ENCODE data around the gene RPN2. TPM values are rescaled to one million over a fixed set of nuclear protein-coding genes. Genes with fewer than 3 reads are reported as not detected.

The RPN2 gene
- total RNA-seq, 1 donor from 2014 or later, result 237 TPM

DNA sequence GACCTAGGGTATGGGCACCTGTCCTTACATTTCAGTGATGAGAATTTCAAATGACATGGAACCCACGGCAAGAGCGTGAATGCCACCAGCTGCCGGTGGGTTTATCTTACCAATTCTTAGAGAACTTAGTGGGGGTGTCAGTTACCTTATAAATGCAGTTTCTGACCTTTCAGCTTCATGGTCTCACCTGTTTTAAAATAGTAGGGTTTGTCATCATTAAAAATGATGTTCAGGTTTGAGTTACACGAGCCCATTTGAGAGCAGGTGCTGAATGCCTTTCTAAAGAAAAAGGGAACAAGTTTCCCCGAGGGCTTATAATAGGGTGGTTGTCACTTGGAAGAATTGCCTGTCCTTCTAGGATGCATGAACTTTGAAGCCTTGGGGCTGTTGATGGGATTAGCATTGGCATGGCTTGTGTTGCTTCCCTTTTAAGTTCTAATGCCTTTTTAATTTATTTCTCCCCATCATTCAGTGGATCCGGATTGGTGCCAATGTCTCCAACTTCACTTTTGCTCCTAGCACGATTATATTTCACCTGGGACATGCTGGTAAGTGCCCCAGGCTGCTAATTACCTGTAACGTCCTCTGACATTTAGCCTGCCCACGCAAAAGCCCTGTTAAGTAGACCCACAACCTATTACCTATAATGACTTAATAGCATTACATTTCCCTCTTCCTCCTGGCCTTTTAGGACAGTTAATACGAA is 54.6 kb downstream of the RPN2 start:
- DNase-seq (ENCODE audit: low read depth), result no peak
- no peaks in the 10 kb centered on the region for H3K27me3 ChIP-seq (ENCODE audit: control insufficient read depth, insufficient read depth, low read length)
- TF ChIP-seq, protein P1, sequence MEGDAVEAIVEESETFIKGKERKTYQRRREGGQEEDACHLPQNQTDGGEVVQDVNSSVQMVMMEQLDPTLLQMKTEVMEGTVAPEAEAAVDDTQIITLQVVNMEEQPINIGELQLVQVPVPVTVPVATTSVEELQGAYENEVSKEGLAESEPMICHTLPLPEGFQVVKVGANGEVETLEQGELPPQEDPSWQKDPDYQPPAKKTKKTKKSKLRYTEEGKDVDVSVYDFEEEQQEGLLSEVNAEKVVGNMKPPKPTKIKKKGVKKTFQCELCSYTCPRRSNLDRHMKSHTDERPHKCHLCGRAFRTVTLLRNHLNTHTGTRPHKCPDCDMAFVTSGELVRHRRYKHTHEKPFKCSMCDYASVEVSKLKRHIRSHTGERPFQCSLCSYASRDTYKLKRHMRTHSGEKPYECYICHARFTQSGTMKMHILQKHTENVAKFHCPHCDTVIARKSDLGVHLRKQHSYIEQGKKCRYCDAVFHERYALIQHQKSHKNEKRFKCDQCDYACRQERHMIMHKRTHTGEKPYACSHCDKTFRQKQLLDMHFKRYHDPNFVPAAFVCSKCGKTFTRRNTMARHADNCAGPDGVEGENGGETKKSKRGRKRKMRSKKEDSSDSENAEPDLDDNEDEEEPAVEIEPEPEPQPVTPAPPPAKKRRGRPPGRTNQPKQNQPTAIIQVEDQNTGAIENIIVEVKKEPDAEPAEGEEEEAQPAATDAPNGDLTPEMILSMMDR (IDR thresholded peaks at IDR 0.05; ENCODE audit: insufficient read depth, low read length, poor library complexity, severe bottlenecking), result no peak
- no peak overlapping the region for H3K4me3 ChIP-seq (ENCODE audit: low read depth, low read length)
- H3K36me3 ChIP-seq (ENCODE audit: control insufficient read depth, insufficient read depth, low read length), result peaks cover 3% of the 10 kb centered on the region

DNA sequence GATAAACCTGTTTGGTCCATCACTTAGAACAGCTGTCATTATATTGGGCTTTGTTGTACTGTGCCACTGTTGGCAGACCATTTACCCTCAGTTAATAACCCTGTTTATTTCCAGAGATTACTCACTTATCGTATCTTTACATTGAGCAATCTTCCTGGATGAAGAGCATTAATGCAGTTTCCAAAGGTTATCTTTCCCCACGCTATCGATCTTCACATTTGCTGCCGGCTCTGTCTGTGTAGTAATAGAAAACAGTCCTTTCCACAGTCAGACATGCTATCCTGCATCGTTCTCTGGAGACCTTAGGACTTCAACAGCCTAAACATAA is 55.1 kb downstream of the RPN2 start:
- Histone ChIP-seq H3K36me3 (ENCODE audit: control insufficient read depth, insufficient read depth, low read length) (peaks cover 3% of the 10 kb centered on the region), H3K27me3 (ENCODE audit: control insufficient read depth, insufficient read depth, low read length) (no peaks in the 10 kb centered on the region), H3K4me3 (ENCODE audit: low read depth, low read length) (no peak overlapping the region)
- DNase-seq (ENCODE audit: low read depth), result no peak
- TF ChIP-seq, protein P1 (IDR thresholded peaks at IDR 0.05; ENCODE audit: insufficient read depth, low read length, poor library complexity, severe bottlenecking), result no peak

GRCh38 chr20:37235065-37235464 is 55.9 kb downstream of the RPN2 start:
- TF ChIP-seq, protein P1 (IDR thresholded peaks at IDR 0.05; ENCODE audit: insufficient read depth, low read length, poor library complexity, severe bottlenecking), result no peak
- Histone ChIP-seq H3K4me3 (ENCODE audit: low read depth, low read length) (no peak overlapping the region), H3K27me3 (ENCODE audit: control insufficient read depth, insufficient read depth, low read length) (no peaks in the 10 kb centered on the region), H3K36me3 (ENCODE audit: control insufficient read depth, insufficient read depth, low read length) (peaks cover 3% of the 10 kb centered on the region)
- no peak for DNase-seq (ENCODE audit: low read depth)

DNA sequence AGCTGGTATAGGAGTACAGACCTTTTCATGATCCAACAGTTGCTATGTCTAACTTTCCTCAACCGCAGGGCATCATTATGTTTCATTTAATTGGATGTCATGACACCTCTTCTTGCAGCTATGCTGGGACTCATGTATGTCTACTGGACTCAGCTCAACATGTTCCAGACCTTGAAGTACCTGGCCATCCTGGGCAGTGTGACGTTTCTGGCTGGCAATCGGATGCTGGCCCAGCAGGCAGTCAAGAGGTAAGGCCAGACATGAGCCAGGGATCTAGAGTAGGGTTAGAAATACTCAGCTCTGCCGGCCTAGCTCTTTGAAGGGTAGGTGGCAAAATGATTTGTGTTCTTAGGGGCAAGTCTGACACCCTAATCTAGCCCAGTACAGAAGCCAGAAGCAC is 57.3 kb downstream of the RPN2 start:
- Histone ChIP-seq H3K27me3 (ENCODE audit: control insufficient read depth, insufficient read depth, low read length) (no peaks in the 10 kb centered on the region), H3K36me3 (ENCODE audit: control insufficient read depth, insufficient read depth, low read length) (peaks cover 3% of the 10 kb centered on the region)
- TF ChIP-seq, protein P1 (IDR thresholded peaks at IDR 0.05; ENCODE audit: insufficient read depth, low read length, poor library complexity, severe bottlenecking), result no peak

GRCh38 chr20:37237656-37238055 is 58.5 kb downstream of the RPN2 start:
- Histone ChIP-seq H3K4me3 (ENCODE audit: low read depth, low read length) (no peak overlapping the region), H3K27me3 (ENCODE audit: control insufficient read depth, insufficient read depth, low read length) (no peaks in the 10 kb centered on the region), H3K36me3 (ENCODE audit: control insufficient read depth, insufficient read depth, low read length) (peaks cover 4% of the 10 kb centered on the region)
- DNase-seq (ENCODE audit: low read depth), result no peak
- TF ChIP-seq, protein P1 (IDR thresholded peaks at IDR 0.05; ENCODE audit: insufficient read depth, low read length, poor library complexity, severe bottlenecking), result no peak

More for the DNA sequence above, 57.3 kb downstream of the RPN2 start:
- DNase-seq (ENCODE audit: low read depth), result no peak
- no peak overlapping the region for H3K4me3 ChIP-seq (ENCODE audit: low read depth, low read length)

- TF ChIP-seq, protein P1 (IDR thresholded peaks at IDR 0.05; ENCODE audit: insufficient read depth, low read length, poor library complexity, severe bottlenecking), result no peak
- no peaks in the 10 kb centered on the region for H3K27me3 ChIP-seq (ENCODE audit: control insufficient read depth, insufficient read depth, low read length)
- DNase-seq (ENCODE audit: low read depth), result no peak
- peaks cover 4% of the 10 kb centered on the region for H3K36me3 ChIP-seq (ENCODE audit: control insufficient read depth, insufficient read depth, low read length)
- no peak overlapping the region for H3K4me3 ChIP-seq (ENCODE audit: low read depth, low read length)
Measured at GRCh38 chr20:37238426-37238825, 59.3 kb downstream of the RPN2 start.

Data from kidney epithelial cell (primary cell).